Esophagus squamous epithelium (tissue), 5 donors: ENCODE results near the gene SEC61A1. TPM values are rescaled to one million over a fixed set of nuclear protein-coding genes. Genes with fewer than 3 reads are reported as not detected.

Experiments used
- DNase-seq: peaks from one replicate; lab custom pipeline; 2025; lab: John Stamatoyannopoulos, UW
- H3K27ac ChIP-seq, 4 donors: fragments of 200-600 bp; sonication (generic); one replicate each; pipeline ENCODE4 v1.5.1; 2016 to 2019; ENCODE audit warnings: mild to moderate bottlenecking in 1 of 4
- H3K27me3 ChIP-seq, 4 donors: fragments of 200-600 bp; sonication (generic); 1 replicate in 3 of 4; 2 replicates in 1 of 4; pipeline versions ENCODE4 v1.5.1 to v1.6.0; 2017 to 2021; ENCODE audit warnings: antibody characterized with exemption in 1 of 4
- H3K36me3 ChIP-seq, 3 donors: fragments of 200-600 bp; sonication (generic); one replicate each; pipeline ENCODE4 v1.5.1; 2016 to 2019
- H3K4me1 ChIP-seq, 3 donors: fragments of 200-600 bp; sonication (generic); one replicate each; pipeline ENCODE4 v1.5.1; 2017 to 2019
- H3K4me3 ChIP-seq, 4 donors: fragments of 200-600 bp; sonication (generic); 1 replicate in 3 of 4; 2 replicates in 1 of 4; pipeline ENCODE4 v1.5.1; 2016 to 2019; ENCODE audit warnings: mild to moderate bottlenecking in 2 of 4, moderate library complexity in 1 of 4
- H3K9me3 ChIP-seq, 3 donors: fragments of 200-600 bp; sonication (generic); one replicate each; pipeline ENCODE4 v1.5.1; 2016 to 2019
- POLR2A ChIP-seq, 4 donors: fragments of 450-650 bp; IDR thresholded peaks; one replicate each; pipeline ENCODE4 v1.6.1; 2017; ENCODE audit warnings: antibody characterized with exemption in 4 of 4, mild to moderate bottlenecking in 4 of 4, moderate library complexity in 3 of 4
- WGBS, 2 donors: methylation state at CpG; one replicate each; pipeline ENCODE4 v1.1.5; 2018; 5-methylcytosine and 5-hydroxymethylcytosine counted together
- intact Hi-C: fragments of 100-400 bp; cut with DNase I; formaldehyde crosslinking; loops from one replicate; pipeline ENCODE4 v1.15.0; 2022
- small RNA-seq, 4 donors: library from RNA; depleted of rRNA; stranded (forward); fragments of <200 nt; gene quantifications; one replicate each; pipeline ENCODE3, GENCODE V24; 2016
- total RNA-seq, 4 donors: library from RNA; depleted of rRNA; stranded (reverse); fragments of >200 nt; gene quantifications; one replicate each; pipeline ENCODE4 v1.1.0, GENCODE V29; 2016
- TF ChIP-seq, protein P1 (sequence below), 6 experiments: fragments of 450-650 bp in 4 of 6; fragments of 200-600 bp in 2 of 6; sonication (generic) in 2 of 6; IDR thresholded peaks; one replicate each; pipeline ENCODE4 v1.5.1; 2016 to 2019; ENCODE audit warnings: antibody characterized with exemption in 6 of 6, mild to moderate bottlenecking in 4 of 6, moderate library complexity in 4 of 6
- donor health status: DM: yes; HTN: yes; CAD: no.

SEC61A1 gene
- total RNA-seq, 4 donors from 2014 or later, result 99.9 to 183 (median 124) TPM

DNA sequence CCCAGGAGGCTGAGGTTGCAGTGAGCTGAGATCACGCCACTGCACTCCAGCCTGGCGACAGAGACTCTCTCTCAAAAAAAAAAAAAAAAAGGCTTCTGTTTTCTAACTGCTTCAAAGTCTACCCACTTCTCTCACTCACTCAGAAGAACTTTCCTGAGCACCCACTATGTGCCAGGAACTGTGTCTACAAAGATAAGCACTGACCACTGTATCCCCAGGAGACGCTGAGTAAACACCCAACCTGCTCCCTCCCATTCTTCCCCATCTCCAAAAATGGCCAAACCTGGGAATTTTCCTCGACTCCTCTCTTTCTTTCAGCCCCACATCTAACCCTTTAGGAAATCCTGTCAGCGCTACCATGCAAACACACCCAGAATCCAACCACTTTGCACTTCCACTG is 58.9 kb downstream of the SEC61A1 start:
- TF ChIP-seq, protein P1, sequence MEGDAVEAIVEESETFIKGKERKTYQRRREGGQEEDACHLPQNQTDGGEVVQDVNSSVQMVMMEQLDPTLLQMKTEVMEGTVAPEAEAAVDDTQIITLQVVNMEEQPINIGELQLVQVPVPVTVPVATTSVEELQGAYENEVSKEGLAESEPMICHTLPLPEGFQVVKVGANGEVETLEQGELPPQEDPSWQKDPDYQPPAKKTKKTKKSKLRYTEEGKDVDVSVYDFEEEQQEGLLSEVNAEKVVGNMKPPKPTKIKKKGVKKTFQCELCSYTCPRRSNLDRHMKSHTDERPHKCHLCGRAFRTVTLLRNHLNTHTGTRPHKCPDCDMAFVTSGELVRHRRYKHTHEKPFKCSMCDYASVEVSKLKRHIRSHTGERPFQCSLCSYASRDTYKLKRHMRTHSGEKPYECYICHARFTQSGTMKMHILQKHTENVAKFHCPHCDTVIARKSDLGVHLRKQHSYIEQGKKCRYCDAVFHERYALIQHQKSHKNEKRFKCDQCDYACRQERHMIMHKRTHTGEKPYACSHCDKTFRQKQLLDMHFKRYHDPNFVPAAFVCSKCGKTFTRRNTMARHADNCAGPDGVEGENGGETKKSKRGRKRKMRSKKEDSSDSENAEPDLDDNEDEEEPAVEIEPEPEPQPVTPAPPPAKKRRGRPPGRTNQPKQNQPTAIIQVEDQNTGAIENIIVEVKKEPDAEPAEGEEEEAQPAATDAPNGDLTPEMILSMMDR (IDR thresholded peaks at IDR 0.05), result no peak
- no peak for TF ChIP-seq POLR2A (IDR thresholded peaks at IDR 0.05)
- H3K4me1 ChIP-seq, result peaks cover 0 to 15% (median 0%) of the 10 kb centered on the region in 3 donors
- H3K4me3 ChIP-seq, result no peak overlapping the region
- no peak overlapping the region for H3K27ac ChIP-seq
- no peaks in the 10 kb centered on the region for H3K27me3 ChIP-seq
- 96% methylated on average over 5 of the region's 5 CpGs for WGBS, 2 donors
- intact Hi-C loops, result no loop called here
- no peaks in the 10 kb centered on the region for H3K9me3 ChIP-seq
- H3K36me3 ChIP-seq, result peaks cover 0 to 77% (median 0%) of the 10 kb centered on the region in 3 donors
- DNase-seq, result no peak

DNA sequence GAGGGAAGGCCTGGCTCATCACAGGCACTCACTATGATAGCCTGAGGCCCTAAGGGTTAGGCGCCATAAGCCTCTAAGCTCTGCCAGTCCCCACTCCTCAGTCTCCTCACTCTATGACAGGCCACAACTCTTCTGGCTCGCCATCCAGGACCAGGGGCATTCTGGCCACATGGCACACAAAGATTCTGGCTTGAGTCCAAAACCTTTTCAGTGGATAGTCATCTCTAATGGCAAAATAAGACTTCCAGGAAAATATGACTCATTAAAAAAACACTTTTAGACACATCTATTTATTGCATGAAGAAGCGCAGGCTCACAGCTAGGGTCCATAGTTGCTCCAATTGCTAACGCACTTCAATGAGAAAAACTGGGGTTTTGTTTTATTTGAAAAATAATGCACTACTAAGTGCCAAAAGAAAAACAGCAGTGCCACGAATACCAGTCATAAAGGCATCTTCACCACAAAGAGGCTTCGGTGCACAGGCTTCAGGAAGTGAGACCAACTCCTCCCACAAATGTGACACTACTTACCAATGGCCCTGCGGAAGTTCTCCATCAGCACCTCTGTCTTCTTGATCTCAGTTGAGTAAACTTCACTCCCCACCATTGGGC is 60.2 kb downstream of the SEC61A1 start:
- H3K4me1 ChIP-seq, result peaks cover 0 to 15% (median 0%) of the 10 kb centered on the region in 3 donors
- TF ChIP-seq, protein P1 (IDR thresholded peaks at IDR 0.05), result no peak
- no peak for TF ChIP-seq POLR2A (IDR thresholded peaks at IDR 0.05)
- H3K27me3 ChIP-seq, result no peaks in the 10 kb centered on the region
- no peak for DNase-seq
- peak overlapping the region in 2 of 4 donors; percentile 12 to 44 for H3K27ac ChIP-seq
- H3K9me3 ChIP-seq, result no peaks in the 10 kb centered on the region
- intact Hi-C loops, result no loop called here
- WGBS, 2 donors, result 55 to 70% methylated on average over 7 of the region's 7 CpGs
- H3K4me3 ChIP-seq, result no peak overlapping the region
- peaks cover 0 to 79% (median 0%) of the 10 kb centered on the region in 3 donors for H3K36me3 ChIP-seq

DNA sequence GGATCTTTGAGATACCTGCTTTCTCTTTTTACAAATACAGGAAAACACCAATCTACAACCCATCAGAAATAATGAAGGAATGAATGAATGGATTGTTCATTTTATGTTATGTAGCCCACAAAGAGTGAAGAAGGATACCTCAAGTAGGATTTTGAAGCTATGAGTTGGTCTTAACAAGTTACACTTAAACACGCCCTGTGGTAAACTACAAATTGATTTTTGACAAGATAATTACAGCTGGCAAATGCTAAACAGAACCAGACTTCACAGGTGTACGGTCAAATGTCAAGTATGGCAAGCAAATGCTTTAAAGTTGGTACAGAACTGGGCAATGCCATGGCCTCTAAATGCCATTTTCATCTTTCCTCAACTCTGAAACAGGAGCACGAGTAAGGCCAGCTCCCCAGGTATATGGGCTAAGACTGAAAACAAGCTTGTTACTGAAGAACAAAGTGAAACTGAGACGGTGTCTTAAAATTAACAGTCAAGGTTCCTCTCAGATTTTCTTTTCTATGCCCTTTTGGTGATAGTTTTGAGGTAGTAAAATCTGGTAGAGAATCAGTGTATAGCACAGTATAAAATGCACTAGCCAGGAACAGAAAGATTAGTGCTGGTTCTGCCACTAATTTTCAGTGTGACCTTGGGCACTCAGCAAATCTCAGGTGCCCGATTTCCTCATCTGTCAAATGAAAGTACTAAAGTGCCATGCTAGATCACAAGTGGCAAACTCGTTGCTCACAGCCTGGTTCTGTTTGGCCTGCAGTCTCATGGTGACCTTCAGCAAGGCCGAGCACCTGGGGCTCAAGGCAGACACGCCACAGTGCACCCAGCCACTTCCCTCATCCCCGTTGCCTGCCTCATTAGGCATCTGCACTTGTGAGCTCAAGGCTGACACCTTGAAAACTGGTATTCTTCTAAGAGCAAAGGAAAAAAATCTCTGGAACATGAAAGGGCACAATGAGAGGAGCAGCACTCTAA is 61.9 kb downstream of the SEC61A1 start:
- no peak overlapping the region for H3K4me3 ChIP-seq
- DNase-seq, result no peak
- 75 to 84% methylated on average over 9 of the region's 9 CpGs for WGBS, 2 donors
- H3K27ac ChIP-seq, result no peak overlapping the region
- TF ChIP-seq POLR2A (IDR thresholded peaks at IDR 0.05), result no peak
- TF ChIP-seq, protein P1 (IDR thresholded peaks at IDR 0.05), result no peak
- no peaks in the 10 kb centered on the region for H3K27me3 ChIP-seq
- intact Hi-C loops, result no loop called here
- peaks cover 0 to 84% (median 0%) of the 10 kb centered on the region in 3 donors for H3K36me3 ChIP-seq
- H3K9me3 ChIP-seq, result no peaks in the 10 kb centered on the region
- peaks cover 0 to 15% (median 0%) of the 10 kb centered on the region in 3 donors for H3K4me1 ChIP-seq

Small RNA genes within 50 kb of the gene (small RNA-seq; reads per million reads assigned to genes)
- 0 to 0.15 (median 0.07) reads per million in 4 donors for gene RNU2-37P

Other genes with a start within 250 kb of the SEC61A1 start
- gene MGLL, start 229.9 kb upstream of the SEC61A1 start, total RNA-seq, result 100 to 1,000 TPM in 1 of 4 donors, 10 to 100 TPM in 3; 36.7 to 146 (median 73.5) TPM
- gene KBTBD12, start 137.2 kb upstream of the SEC61A1 start, total RNA-seq, result under 1 TPM in 2 of 4 donors, not detected in 2; 0.38 TPM
- gene RUVBL1, start 71.4 kb downstream of the SEC61A1 start, total RNA-seq, result 10 to 100 TPM; 17.6 to 50.4 (median 34.3) TPM
- 10 to 100 TPM; 11.5 to 18.7 (median 14.9) TPM for gene EEFSEC, start 101.0 kb downstream of the SEC61A1 start, total RNA-seq